Activated CD4-positive, alpha-beta T cell treated with anti-CD3 and anti-CD28 coated beads for 36 hours (primary cell): ENCODE measurements around the gene CYP3A4. TPM values are rescaled to one million over a fixed set of nuclear protein-coding genes. Genes with fewer than 3 reads are reported as not detected.
"Not testable (repeated sequence)": the region's sequence is repeated elsewhere in the genome, so short reads cannot be mapped to it uniquely, and the experiment has no call there.

ENCODE experiments used
- ATAC-seq: fragments of 200-7000 bp; cut with Tn5 transposase; one replicate; pipeline ENCODE4 v1.10.0; 2021; ENCODE audit warnings: mild to moderate bottlenecking, moderate library complexity
- CTCF ChIA-PET: fragments of 350-600 bp; sonication (Branson Sonifier 250); formaldehyde crosslinking; loops from one replicate; lab custom pipeline; 2021; ENCODE audit warnings: antibody characterized with exemption; lab: Charles Lee
- POLR2A ChIA-PET: fragments of 350-600 bp; sonication (Branson Sonifier 250); formaldehyde crosslinking; loops from one replicate; lab custom pipeline; 2021; ENCODE audit warnings: antibody characterized with exemption, inconsistent platforms; lab: Charles Lee
- DNase-seq: peaks from one replicate; pipeline ENCODE4 v3.0.0-alpha.2; 2020
- H3K27ac Mint-ChIP-seq: one replicate; pipeline ENCODE4 v1.8.0; 2021; ENCODE audit warnings: mixed read lengths
- H3K27me3 Mint-ChIP-seq: one replicate; pipeline ENCODE4 v1.8.0; 2021; ENCODE audit warnings: mixed read lengths
- H3K36me3 Mint-ChIP-seq: one replicate; pipeline ENCODE4 v1.8.0; 2021; ENCODE audit warnings: low read depth, mixed read lengths
- H3K4me1 Mint-ChIP-seq: one replicate; pipeline ENCODE4 v1.8.0; 2021; ENCODE audit warnings: mixed read lengths
- H3K4me3 Mint-ChIP-seq: one replicate; pipeline ENCODE4 v1.8.0; 2021; ENCODE audit warnings: mild to moderate bottlenecking, moderate library complexity, mixed read lengths
- H3K9me3 Mint-ChIP-seq: one replicate; pipeline ENCODE4 v1.8.0; 2021; ENCODE audit warnings: low read depth, mixed read lengths
- intact Hi-C, 2 experiments: fragments of 100-400 bp; cut with DNase I in 1 of 2; cut with micrococcal nuclease in 1 of 2; formaldehyde crosslinking; loops; one replicate each; pipeline versions ENCODE4 v1.14.2 to v1.15.1; 2022 to 2024; cut with DNase I, micrococcal nuclease
- total RNA-seq, 2 experiments: library from RNA; stranded (reverse); gene quantifications; one replicate each; pipeline ENCODE4 v1.2.3, GENCODE V29; 2021

The CYP3A4 gene
- total RNA-seq, 2 experiments from 2014 or later: not detected

DNA sequence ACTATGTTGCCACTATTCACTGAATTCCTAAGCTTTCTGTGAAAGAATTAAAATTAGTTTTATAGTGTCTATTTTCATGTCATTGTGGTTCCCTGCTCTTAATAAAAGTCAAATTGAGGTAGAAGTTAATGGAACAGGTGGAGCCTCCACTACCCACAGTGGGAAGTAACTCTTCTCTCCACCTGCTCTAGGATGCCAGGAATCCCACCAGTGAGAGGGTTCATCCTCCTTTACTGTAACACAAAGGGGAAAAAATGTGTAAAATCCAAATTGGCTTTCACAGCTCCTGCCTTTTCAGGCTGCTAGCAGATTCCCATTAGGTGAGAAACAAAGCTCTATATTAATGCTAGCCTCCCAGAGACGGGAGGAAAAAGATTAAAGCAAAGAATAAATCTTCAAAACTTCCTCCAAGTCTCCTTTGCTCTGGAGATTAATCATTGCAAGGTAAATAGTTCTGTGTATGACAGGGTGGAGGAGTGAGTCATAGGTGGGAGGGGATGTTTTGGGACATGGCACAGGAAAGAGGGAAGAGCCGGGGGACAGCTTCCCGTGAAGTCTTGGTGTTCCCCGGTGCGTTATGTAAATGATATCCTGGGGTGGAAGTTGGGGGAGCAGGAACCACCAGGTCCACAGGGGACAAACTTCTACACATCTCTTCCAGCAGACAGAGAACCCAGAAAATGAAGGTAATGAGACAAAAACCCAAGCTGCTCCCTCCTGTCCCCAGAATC, 32.5 kb downstream of the CYP3A4 start:
- POLR2A ChIA-PET, H3K27ac Mint-ChIP-seq, H3K4me1 Mint-ChIP-seq, ATAC-seq, H3K9me3 Mint-ChIP-seq, CTCF ChIA-PET, DNase-seq, H3K36me3 Mint-ChIP-seq, H3K4me3 Mint-ChIP-seq, H3K27me3 Mint-ChIP-seq, intact Hi-C loops: not testable (repeated sequence)

DNA sequence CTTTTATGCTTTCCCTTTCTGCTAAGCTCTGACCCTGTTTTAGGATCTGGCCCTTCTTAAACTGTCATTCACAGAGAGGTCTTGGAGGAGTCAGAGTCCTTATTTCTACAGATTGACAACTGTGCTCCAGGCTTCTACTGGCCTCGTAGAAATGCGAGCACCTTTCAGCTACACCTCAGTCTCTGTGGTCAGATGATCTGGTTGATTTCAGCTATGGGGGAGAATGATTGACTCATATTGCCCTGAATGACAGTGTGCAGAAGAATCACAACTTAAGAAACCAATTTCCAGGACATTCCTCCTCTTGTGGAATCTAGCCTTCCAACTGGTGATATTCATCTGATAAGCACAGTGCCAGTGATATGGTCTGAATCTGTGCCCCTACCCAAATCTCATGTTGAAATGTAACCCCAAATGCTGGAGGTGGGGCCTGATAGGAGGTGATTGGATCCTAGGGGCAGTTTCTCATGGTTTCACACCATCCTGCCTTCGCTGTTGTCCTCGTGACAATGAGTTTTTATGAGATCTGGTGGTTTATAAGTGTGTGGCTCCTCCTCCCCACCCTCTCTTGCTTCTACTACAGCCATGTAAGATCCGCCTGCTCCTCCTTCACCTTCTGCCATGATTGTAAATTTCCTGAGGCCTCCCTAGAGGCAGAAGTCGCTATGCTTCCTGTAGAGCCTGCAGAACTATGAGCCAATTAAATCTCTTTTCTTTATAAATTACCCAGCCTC, 35.0 kb downstream of the CYP3A4 start:
- Mint-ChIP-seq H3K36me3 (no peaks in the 10 kb centered on the region), H3K4me3 (no peak overlapping the region), H3K4me1 (peaks cover 2% of the 10 kb centered on the region), H3K27me3 (peaks cover 8% of the 10 kb centered on the region), H3K27ac (no peak overlapping the region), H3K9me3 (peaks cover 2% of the 10 kb centered on the region)
- ATAC-seq (peak; percentile 83), DNase-seq (no peak)
- intact Hi-C loops: loop anchor here in 1 of 2 experiments (2.0 kb wide), 1 partner anchor 16 kb away; no protein-coding TSS in a partner anchor
- CTCF ChIA-PET: no interaction called here
- POLR2A ChIA-PET: no interaction called here

DNA sequence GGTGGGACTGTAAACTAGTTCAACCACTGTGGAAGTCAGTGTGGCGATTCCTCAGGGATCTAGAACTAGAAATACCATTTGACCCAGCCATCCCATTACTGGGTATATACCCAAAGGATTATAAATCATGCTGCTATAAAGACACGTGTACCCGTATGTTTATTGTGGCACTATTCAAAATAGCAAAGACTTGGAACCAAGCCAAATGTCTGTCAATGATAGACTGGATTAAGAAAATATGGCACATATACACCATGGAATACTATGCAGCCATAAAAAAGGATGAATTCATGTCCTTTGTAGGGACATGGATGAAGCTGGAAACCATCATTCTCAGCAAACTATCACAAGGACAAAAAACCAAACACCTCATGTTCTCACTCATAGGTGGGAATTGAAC, 37.1 kb downstream of the CYP3A4 start:
- CTCF ChIA-PET, POLR2A ChIA-PET, ATAC-seq, DNase-seq, H3K27ac Mint-ChIP-seq, H3K27me3 Mint-ChIP-seq, H3K9me3 Mint-ChIP-seq, intact Hi-C loops, H3K4me3 Mint-ChIP-seq, H3K4me1 Mint-ChIP-seq, H3K36me3 Mint-ChIP-seq: not testable (repeated sequence)

DNA sequence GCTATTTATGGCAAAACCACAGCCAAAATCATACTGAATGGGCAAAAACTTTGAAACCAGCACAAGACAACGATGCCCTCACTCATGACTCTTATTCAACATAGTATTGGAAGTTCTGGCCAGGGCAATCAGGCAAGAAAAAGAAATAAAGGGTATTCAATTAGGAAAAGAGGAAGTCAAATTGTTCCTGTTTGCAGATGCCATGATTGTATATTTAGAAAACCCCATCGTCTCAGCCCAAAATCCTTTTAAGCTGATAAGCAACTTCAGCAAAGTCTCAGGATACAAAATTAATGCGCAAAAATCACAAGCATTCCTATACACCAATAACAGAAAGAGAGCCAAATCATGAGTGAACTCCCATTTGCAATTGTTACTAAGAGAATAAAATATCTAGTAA, 38.6 kb downstream of the CYP3A4 start:
- CTCF ChIA-PET: interaction anchor here (1.4 kb wide), 1 partner anchor 42 kb away, joined by 3 read pairs; no protein-coding TSS in a partner anchor
- DNase-seq, H3K27ac Mint-ChIP-seq, H3K9me3 Mint-ChIP-seq, H3K4me1 Mint-ChIP-seq, ATAC-seq, intact Hi-C loops, POLR2A ChIA-PET, H3K27me3 Mint-ChIP-seq, H3K36me3 Mint-ChIP-seq, H3K4me3 Mint-ChIP-seq: not testable (repeated sequence)

DNA sequence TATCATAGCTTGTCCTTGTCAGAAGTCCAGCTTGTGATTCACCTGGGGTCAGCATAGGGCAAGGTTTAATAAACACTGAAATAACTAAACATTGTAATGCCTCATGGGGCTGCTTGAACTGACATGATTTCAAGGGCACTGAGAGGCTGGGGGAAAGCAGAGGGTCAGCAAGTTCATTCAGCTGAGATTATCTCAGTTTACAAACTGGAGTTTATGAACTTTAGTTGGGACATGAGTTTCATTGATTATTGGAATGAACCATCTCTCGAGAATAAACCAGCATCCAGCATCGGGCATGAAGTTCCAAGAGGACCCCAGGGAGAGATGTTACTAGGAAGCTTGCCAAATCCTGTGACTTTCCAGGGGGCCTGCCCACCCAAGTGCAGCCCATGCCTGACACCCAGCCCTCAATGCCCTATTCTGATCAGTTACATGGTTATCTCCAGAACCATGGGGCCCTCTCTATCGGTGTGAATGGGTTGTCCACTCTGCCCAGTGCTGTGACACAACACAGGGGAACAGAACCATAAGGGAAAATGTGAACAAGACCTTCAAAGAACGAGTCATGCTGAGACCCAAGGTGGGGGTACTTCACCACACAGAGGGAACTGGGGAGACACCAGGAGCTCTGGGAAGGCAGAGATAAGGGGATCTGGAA, 41.1 kb downstream of the CYP3A4 start:
- no peak for DNase-seq
- Mint-ChIP-seq H3K27me3 (peaks cover 5% of the 10 kb centered on the region), H3K4me1 (peaks cover 17% of the 10 kb centered on the region), H3K9me3 (peaks cover 2% of the 10 kb centered on the region), H3K27ac (no peak overlapping the region), H3K4me3 (no peak overlapping the region), H3K36me3 (peaks cover 9% of the 10 kb centered on the region)
- intact Hi-C loops: no loop called here
- ChIA-PET POLR2A (no interaction called here), CTCF (no interaction called here)
- no peak for ATAC-seq

DNA sequence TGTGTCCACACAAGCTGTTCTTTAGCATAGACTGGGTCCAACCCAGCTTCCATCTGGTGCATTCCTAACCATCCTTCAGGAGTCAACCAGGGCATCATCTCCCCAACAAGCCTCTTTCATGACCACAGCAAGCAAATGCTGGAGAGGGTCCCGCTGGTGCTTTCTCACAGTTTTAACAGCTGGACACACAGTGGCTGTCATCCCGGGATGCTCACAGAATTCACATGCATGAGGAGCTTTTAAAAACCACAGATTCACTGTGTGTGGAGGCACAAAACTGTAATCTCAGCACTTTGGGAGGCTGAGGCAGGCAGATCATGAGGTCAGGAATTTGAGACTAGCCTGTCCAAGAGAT, 42.6 kb downstream of the CYP3A4 start:
- DNase-seq: no peak
- H3K9me3 Mint-ChIP-seq: peaks cover 2% of the 10 kb centered on the region
- intact Hi-C loops: no loop called here
- no peak for ATAC-seq
- H3K36me3 Mint-ChIP-seq: peaks cover 9% of the 10 kb centered on the region
- peaks cover 3% of the 10 kb centered on the region for H3K27me3 Mint-ChIP-seq
- peaks cover 17% of the 10 kb centered on the region for H3K4me1 Mint-ChIP-seq
- peak overlapping the region; percentile 65 for H3K27ac Mint-ChIP-seq
- H3K4me3 Mint-ChIP-seq: no peak overlapping the region
- POLR2A ChIA-PET: no interaction called here
- CTCF ChIA-PET: interaction anchor here (1.6 kb wide), 1 partner anchor 216 kb away, joined by 3 read pairs; no protein-coding TSS in a partner anchor

DNA sequence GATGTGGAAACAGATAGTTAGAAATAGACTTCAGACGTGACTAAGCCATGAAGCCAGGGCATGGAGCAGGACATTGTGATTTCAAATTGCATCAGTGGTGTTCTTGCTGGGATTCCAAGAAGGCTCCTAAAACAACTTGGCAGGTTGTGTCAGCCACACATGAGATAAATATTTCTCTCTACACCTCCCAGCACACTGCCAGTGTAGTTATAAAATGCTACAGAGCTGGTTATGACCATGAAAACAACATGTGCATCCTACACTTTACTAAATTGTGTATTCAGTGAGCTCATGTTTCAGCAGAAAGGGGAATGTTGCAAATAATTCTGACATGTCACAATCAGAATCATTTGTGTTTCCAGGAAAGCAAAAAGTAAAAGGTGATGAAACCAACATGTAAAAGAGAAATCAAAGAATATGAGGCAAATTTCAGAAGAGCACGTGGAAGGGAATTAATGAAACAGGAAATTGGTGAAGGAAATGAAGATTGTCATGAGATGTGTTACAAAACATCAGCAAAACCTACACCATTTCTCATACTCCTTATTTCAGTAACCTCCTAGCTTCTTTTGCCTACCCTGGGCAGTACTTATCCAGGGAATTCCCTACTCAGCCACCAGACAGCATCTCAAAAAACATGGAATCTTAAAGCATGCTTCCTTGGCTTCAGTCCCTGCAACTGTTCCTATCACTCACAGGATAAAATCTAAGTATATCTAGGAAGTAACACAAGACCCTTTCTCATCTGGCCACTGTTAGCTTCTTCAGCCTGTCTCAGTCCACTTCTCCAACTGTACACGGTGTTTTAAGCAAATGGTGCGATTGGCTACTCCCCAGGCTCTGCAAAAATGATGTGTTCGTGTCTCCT, 43.2 kb downstream of the CYP3A4 start:
- peak overlapping the region; percentile 65 for H3K27ac Mint-ChIP-seq
- ChIA-PET CTCF (interaction anchor here (1.6 kb wide), 1 partner anchor 215 kb away, joined by 3 read pairs; no protein-coding TSS in a partner anchor), POLR2A (no interaction called here)
- DNase-seq: no peak
- H3K9me3 Mint-ChIP-seq: peaks cover 2% of the 10 kb centered on the region
- intact Hi-C loops: no loop called here
- H3K4me1 Mint-ChIP-seq: peaks cover 17% of the 10 kb centered on the region
- H3K36me3 Mint-ChIP-seq: peaks cover 9% of the 10 kb centered on the region
- H3K27me3 Mint-ChIP-seq: peaks cover 3% of the 10 kb centered on the region
- H3K4me3 Mint-ChIP-seq: no peak overlapping the region
- peak; percentile 81 for ATAC-seq

DNA sequence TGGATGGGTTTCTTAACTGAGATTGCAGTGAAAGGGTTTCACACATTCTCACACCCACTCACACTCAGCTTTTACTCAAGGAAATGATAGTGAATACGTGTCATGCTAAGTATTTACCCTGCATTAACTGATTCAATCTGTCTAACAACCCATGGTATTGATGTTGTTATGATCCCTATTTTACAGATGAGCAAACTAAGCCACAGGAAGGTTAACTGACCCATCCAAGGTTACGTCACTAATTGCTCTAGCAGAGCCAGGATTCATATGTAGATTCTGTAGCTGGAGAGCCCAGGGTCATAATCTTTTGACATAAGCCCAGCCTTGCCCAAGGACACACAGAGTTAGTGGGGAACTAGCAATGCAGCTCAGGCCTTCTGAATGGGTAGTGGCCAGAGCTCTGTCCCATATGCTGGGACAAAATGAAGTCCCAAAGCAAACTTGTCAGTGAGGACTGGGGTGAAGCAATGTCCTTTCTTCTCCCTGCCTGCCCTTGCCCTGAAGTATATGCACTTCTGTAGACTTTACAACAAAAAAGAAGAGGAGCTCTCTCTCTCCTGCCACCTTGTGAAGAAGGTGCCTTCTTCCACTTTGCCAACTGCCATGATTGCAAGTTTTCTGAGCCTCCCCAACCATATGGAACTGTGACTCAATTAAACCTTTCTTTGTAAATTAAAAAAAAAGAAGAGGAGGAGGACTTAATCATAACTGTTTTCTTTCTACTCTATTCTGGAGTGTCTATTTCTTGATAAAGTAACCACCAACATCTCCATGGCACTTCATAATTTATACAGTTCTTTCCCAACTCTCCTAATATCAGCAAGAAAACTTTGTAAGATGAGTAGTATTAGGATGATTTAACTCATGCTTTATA, 44.0 kb downstream of the CYP3A4 start:
- H3K4me1 Mint-ChIP-seq: peaks cover 17% of the 10 kb centered on the region
- no peak overlapping the region for H3K4me3 Mint-ChIP-seq
- CTCF ChIA-PET: interaction anchor here (1.6 kb wide), 1 partner anchor 215 kb away, joined by 3 read pairs; no protein-coding TSS in a partner anchor
- intact Hi-C loops: no loop called here
- peak overlapping the region; percentile 14 for H3K27ac Mint-ChIP-seq
- H3K27me3 Mint-ChIP-seq: peaks cover 7% of the 10 kb centered on the region
- POLR2A ChIA-PET: no interaction called here
- DNase-seq (no peak), ATAC-seq (peak; percentile 71)
- H3K9me3 Mint-ChIP-seq: no peaks in the 10 kb centered on the region
- H3K36me3 Mint-ChIP-seq: peaks cover 9% of the 10 kb centered on the region

DNA sequence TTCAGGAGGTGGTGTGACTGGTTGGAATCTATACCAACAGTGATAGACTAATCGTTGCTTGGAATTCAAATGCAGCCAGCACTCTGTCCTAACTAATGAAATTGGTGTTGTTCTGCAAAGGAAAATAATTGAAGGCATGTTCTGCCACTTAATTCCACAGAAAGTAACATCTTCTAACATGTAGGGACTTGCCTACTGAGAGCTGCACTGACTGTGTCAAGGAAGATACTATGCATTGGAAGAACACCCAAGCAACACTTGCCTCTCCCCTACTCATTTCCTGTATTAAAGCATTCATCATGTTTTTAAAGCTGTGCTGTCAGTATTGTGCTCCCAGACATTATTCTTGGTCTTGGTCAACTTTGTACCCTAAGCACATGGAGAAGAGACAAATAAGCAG, 46.3 kb downstream of the CYP3A4 start:
- H3K9me3 Mint-ChIP-seq: no peaks in the 10 kb centered on the region
- peaks cover 3% of the 10 kb centered on the region for H3K27me3 Mint-ChIP-seq
- ATAC-seq (no peak), DNase-seq (no peak)
- H3K36me3 Mint-ChIP-seq: peaks cover 9% of the 10 kb centered on the region
- H3K4me1 Mint-ChIP-seq: peaks cover 17% of the 10 kb centered on the region
- intact Hi-C loops: no loop called here
- CTCF ChIA-PET: interaction anchor here (0.7 kb wide), 1 partner anchor 73 kb away, joined by 3 read pairs; no protein-coding TSS in a partner anchor
- no peak overlapping the region for H3K4me3 Mint-ChIP-seq
- no peak overlapping the region for H3K27ac Mint-ChIP-seq
- POLR2A ChIA-PET: no interaction called here

DNA sequence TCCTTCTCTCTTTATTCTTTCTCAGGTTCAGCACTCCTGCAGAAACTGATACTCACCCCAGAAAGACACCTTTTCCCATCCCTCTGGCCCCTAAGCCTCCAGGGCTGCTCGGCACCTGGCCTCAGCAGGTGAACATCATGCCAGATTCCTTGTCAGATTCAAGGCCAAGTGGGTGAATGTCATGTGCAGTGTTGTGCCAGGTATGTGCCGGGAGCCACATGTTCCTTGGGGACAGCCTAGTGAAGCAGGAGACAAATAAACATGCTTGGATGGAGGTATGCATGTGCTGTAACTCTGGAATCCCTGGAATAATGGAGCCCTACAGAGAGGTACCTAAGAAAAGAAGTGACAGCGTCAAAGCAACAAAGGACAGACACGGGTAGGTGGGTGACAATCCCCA, 47.3 kb downstream of the CYP3A4 start:
- intact Hi-C loops, DNase-seq, CTCF ChIA-PET, ATAC-seq, H3K4me3 Mint-ChIP-seq, H3K27me3 Mint-ChIP-seq, H3K27ac Mint-ChIP-seq, POLR2A ChIA-PET, H3K36me3 Mint-ChIP-seq, H3K9me3 Mint-ChIP-seq: not testable (repeated sequence)
- H3K4me1 Mint-ChIP-seq: peaks cover 24% of the 10 kb centered on the region
